T-cell (primary cell): ENCODE data around the gene INHBC. TPM values are rescaled to one million over a fixed set of nuclear protein-coding genes. Genes with fewer than 3 reads are reported as not detected.

Source experiments
- ATAC-seq, 4 experiments: fragments of 200-7000 bp in 3 of 4; fragments of 150-1000 bp in 1 of 4; cut with Tn5 transposase; replicated peaks in 1 of 4; 1 replicate in 3 of 4; 2 replicates in 1 of 4; pipeline ENCODE4 v1.10.0; 2021; ENCODE audit warnings: moderate library complexity in 3 of 4, mild to moderate bottlenecking in 2 of 4, moderate number of reproducible peaks in 1 of 4
- CTCF ChIA-PET, 2 donors: fragments of 300-600 bp; sonication (Branson Sonifier 250); formaldehyde crosslinking; loops; one replicate each; lab custom pipeline; 2022; ENCODE audit warnings: antibody characterized with exemption in 2 of 2; lab: Charles Lee
- POLR2A ChIA-PET, 2 donors: fragments of 300-600 bp; sonication (Branson Sonifier 250); formaldehyde crosslinking; loops; one replicate each; lab custom pipeline; 2022; ENCODE audit warnings: antibody characterized with exemption in 2 of 2; lab: Charles Lee
- DNase-seq, 35 experiments: peaks; one replicate each; pipeline versions ENCODE4 v3.0.0 to v3.0.0-alpha.2; 2013 to 2023
- H3K27ac ChIP-seq: one replicate; pipeline ENCODE4 v1.5.1; 2013; ENCODE audit warnings: low read length
- H3K27me3 ChIP-seq, 2 experiments: replicated peaks in 1 of 2; 1 replicate in 1 of 2; 2 replicates in 1 of 2; pipeline versions ENCODE4 v1.6.1 to v1.7.0; 2013; ENCODE audit warnings: low read length in 1 of 2, mixed read lengths in 1 of 2; ENCODE audit not compliant: control insufficient read depth in 2 of 2, insufficient read depth in 2 of 2; ENCODE audit errors: extremely low read depth in 1 of 2
- H3K36me3 ChIP-seq, 2 donors: 1 replicate in 1 of 2; 2 replicates in 1 of 2; pipeline versions ENCODE4 v1.6.1 to v1.7.0; 2013; ENCODE audit warnings: low read length in 1 of 2; ENCODE audit not compliant: control insufficient read depth in 2 of 2, insufficient read depth in 1 of 2; ENCODE audit errors: extremely low read depth in 1 of 2
- H3K4me1 ChIP-seq, 2 experiments: 1 replicate in 1 of 2; 2 replicates in 1 of 2; pipeline versions ENCODE4 v1.6.1 to v1.7.0; 2013; ENCODE audit warnings: low read length in 2 of 2, mixed read lengths in 1 of 2; ENCODE audit not compliant: insufficient read depth in 2 of 2, control insufficient read depth in 1 of 2; ENCODE audit errors: extremely low read depth in 1 of 2
- H3K4me3 ChIP-seq, 2 donors: 1 replicate in 1 of 2; 2 replicates in 1 of 2; pipeline versions ENCODE4 v1.5.1 to v1.7.0; 2013; ENCODE audit warnings: mild to moderate bottlenecking in 2 of 2, low read length in 1 of 2, moderate library complexity in 1 of 2; ENCODE audit not compliant: control insufficient read depth in 1 of 2; ENCODE audit errors: extremely low read depth in 1 of 2
- H3K9me3 ChIP-seq: 2 replicates; pipeline ENCODE4 v1.7.0; 2013
- H3K27ac Mint-ChIP-seq, 2 donors: one replicate each; pipeline ENCODE4 v1.8.0; 2020 to 2021; ENCODE audit warnings: mild to moderate bottlenecking in 2 of 2, mixed read lengths in 2 of 2
- H3K27me3 Mint-ChIP-seq, 2 donors: one replicate each; pipeline ENCODE4 v1.8.0; 2021 to 2022; ENCODE audit warnings: mixed read lengths in 2 of 2
- H3K36me3 Mint-ChIP-seq: one replicate; pipeline ENCODE4 v1.8.0; 2021; ENCODE audit warnings: mixed read lengths
- H3K4me1 Mint-ChIP-seq, 3 donors: one replicate each; pipeline ENCODE4 v1.8.0; 2020 to 2022; ENCODE audit warnings: mixed read lengths in 3 of 3, mild to moderate bottlenecking in 1 of 3
- H3K4me3 Mint-ChIP-seq, 3 donors: one replicate each; pipeline ENCODE4 v1.8.0; 2020 to 2022; ENCODE audit warnings: mild to moderate bottlenecking in 3 of 3, mixed read lengths in 3 of 3, moderate library complexity in 3 of 3
- H3K9me3 Mint-ChIP-seq, 3 donors: one replicate each; pipeline ENCODE4 v1.8.0; 2020 to 2022; ENCODE audit warnings: mixed read lengths in 3 of 3
- WGBS: methylation state at CpG from one replicate; pipeline ENCODE4 v1.1.5; 2013; ENCODE audit warnings: missing lambda C conversion rate; ENCODE audit not compliant: insufficient coverage; 5-methylcytosine and 5-hydroxymethylcytosine counted together
- total RNA-seq, 35 experiments: library from RNA in 6 of 35; stranded (reverse) in 6 of 35; fragments of 120-200 nt in 1 of 35; gene quantifications; one replicate each; pipeline versions ENCODE4 v1.2.1 to v1.2.4 and lab custom pipeline; 2013 to 2026

INHBC gene
- total RNA-seq, 5 donors from 2014 or later (not counting 1 experiment from before 2014, with no cell fraction given): 0.13 to 0.23 (median 0.18) TPM; not detected in 2

GRCh38 chr12:57470970-57471656 is 36.5 kb downstream of the INHBC start:
- Mint-ChIP-seq H3K4me3 (no peak overlapping the region), H3K27me3 (no peaks in the 10 kb centered on the region), H3K4me1 (peaks cover 41 to 52% (median 45%) of the 10 kb centered on the region in 3 donors), H3K27ac (peak overlapping the region in 1 of 2 donors; percentile 61), H3K36me3 (peaks cover 57% of the 10 kb centered on the region), H3K9me3 (no peaks in the 10 kb centered on the region)
- ATAC-seq (no peak), DNase-seq (no peak)
- Histone ChIP-seq H3K27me3 (no peaks in the 10 kb centered on the region), H3K36me3 (peaks cover 24 to 71% of the 10 kb centered on the region in 2 donors), H3K4me1 (peaks cover 3 to 57% of the 10 kb centered on the region in 2 experiments), H3K27ac (no peak overlapping the region), H3K4me3 (no peak overlapping the region), H3K9me3 (no peaks in the 10 kb centered on the region)
- ChIA-PET CTCF (interaction anchor here (0.5 to 1.3 kb wide), 2 partner anchors 12 to 112 kb away, joined by 3 to 6 read pairs; no protein-coding TSS in a partner anchor), POLR2A (interaction anchor here in 1 of 2 donors (0.5 to 0.6 kb wide), 2 partner anchors 22 to 361 kb away, joined by 3 read pairs; no protein-coding TSS in a partner anchor)
- 93% methylated on average over 2 of the region's 4 CpGs for WGBS

- DNase-seq (no peak), ATAC-seq (no peak)
- Histone ChIP-seq H3K4me1 (peaks cover 3 to 62% of the 10 kb centered on the region in 2 experiments), H3K4me3 (no peak overlapping the region), H3K27me3 (no peaks in the 10 kb centered on the region), H3K27ac (no peak overlapping the region), H3K9me3 (no peaks in the 10 kb centered on the region), H3K36me3 (peaks cover 24 to 71% of the 10 kb centered on the region in 2 donors)
- POLR2A ChIA-PET: interaction anchor here in 1 of 2 donors (0.6 to 0.8 kb wide), 2 partner anchors 22 to 46 kb away, joined by 3 read pairs; no protein-coding TSS in a partner anchor
- Mint-ChIP-seq H3K36me3 (peaks cover 60% of the 10 kb centered on the region), H3K4me3 (no peak overlapping the region), H3K27me3 (no peaks in the 10 kb centered on the region), H3K9me3 (no peaks in the 10 kb centered on the region), H3K4me1 (peaks cover 43 to 57% (median 50%) of the 10 kb centered on the region in 3 donors), H3K27ac (peak overlapping the region; percentile 66 to 89)
- CTCF ChIA-PET: interaction anchor here in 1 of 2 donors (1.3 kb wide), 1 partner anchor 13 kb away, joined by 6 read pairs; no protein-coding TSS in a partner anchor
- WGBS: 100% methylated on average over 2 of the region's 3 CpGs
Measured at GRCh38 chr12:57471661-57472060, 37.1 kb downstream of the INHBC start.

GRCh38 chr12:57472391-57472790 is 37.8 kb downstream of the INHBC start:
- Mint-ChIP-seq H3K27ac (peak overlapping the region; percentile 66 to 89), H3K4me3 (no peak overlapping the region), H3K27me3 (no peaks in the 10 kb centered on the region), H3K36me3 (peaks cover 58% of the 10 kb centered on the region), H3K4me1 (peaks cover 40 to 65% (median 57%) of the 10 kb centered on the region in 3 donors), H3K9me3 (no peaks in the 10 kb centered on the region)
- ChIA-PET CTCF (interaction anchor here in 1 of 2 donors (1.3 kb wide), 1 partner anchor 14 kb away, joined by 6 read pairs; no protein-coding TSS in a partner anchor), POLR2A (interaction anchor here in 1 of 2 donors (0.8 kb wide), 1 partner anchor 45 kb away, joined by 3 read pairs; no protein-coding TSS in a partner anchor)
- Histone ChIP-seq H3K9me3 (no peaks in the 10 kb centered on the region), H3K36me3 (peaks cover 24 to 71% of the 10 kb centered on the region in 2 donors), H3K27me3 (no peaks in the 10 kb centered on the region), H3K4me3 (no peak overlapping the region), H3K27ac (no peak overlapping the region), H3K4me1 (peaks cover 3 to 68% of the 10 kb centered on the region in 2 experiments)
- no peak for DNase-seq
- ATAC-seq: no peak
- no CpG with 5 or more reads among the region's 3 CpGs for WGBS

- peaks cover 24 to 66% of the 10 kb centered on the region in 2 donors for H3K36me3 ChIP-seq
- peaks cover 8 to 78% of the 10 kb centered on the region in 2 experiments for H3K4me1 ChIP-seq
- Mint-ChIP-seq H3K27me3 (no peaks in the 10 kb centered on the region), H3K36me3 (peaks cover 48% of the 10 kb centered on the region), H3K4me3 (peak overlapping the region in 1 of 3 donors; percentile 79), H3K27ac (peak overlapping the region; percentile 64 to 89), H3K4me1 (peaks cover 46 to 75% (median 64%) of the 10 kb centered on the region in 3 donors), H3K9me3 (no peaks in the 10 kb centered on the region)
- DNase-seq: no peak
- POLR2A ChIA-PET: interaction anchor here in 1 of 2 donors (0.6 kb wide), 1 partner anchor 250 kb away, joined by 3 read pairs; no protein-coding TSS in a partner anchor
- CTCF ChIA-PET: no interaction called here
- no peak for ATAC-seq
- WGBS: 100% methylated on average over 1 of the region's 3 CpGs
- H3K4me3 ChIP-seq: no peak overlapping the region
- no peaks in the 10 kb centered on the region for H3K27me3 ChIP-seq
- H3K27ac ChIP-seq: no peak overlapping the region
- H3K9me3 ChIP-seq: no peaks in the 10 kb centered on the region
Measured at GRCh38 chr12:57473392-57473791, 38.8 kb downstream of the INHBC start.

- WGBS: no CpG with 5 or more reads among the region's 5 CpGs
- Histone ChIP-seq H3K27ac (no peak overlapping the region), H3K36me3 (peaks cover 20 to 65% of the 10 kb centered on the region in 2 donors), H3K27me3 (no peaks in the 10 kb centered on the region), H3K9me3 (no peaks in the 10 kb centered on the region), H3K4me3 (no peak overlapping the region), H3K4me1 (peaks cover 13 to 82% of the 10 kb centered on the region in 2 experiments)
- Mint-ChIP-seq H3K4me3 (peak overlapping the region; percentile 62 to 79 (median 67)), H3K36me3 (peaks cover 47% of the 10 kb centered on the region), H3K27me3 (no peaks in the 10 kb centered on the region), H3K4me1 (peaks cover 51 to 78% (median 69%) of the 10 kb centered on the region in 3 donors), H3K9me3 (no peaks in the 10 kb centered on the region), H3K27ac (peak overlapping the region; percentile 78 to 89)
- DNase-seq (no peak), ATAC-seq (no peak)
- CTCF ChIA-PET: interaction anchor here in 1 of 2 donors (1.3 kb wide), 1 partner anchor 30 kb away, joined by 4 read pairs; no protein-coding TSS in a partner anchor
- POLR2A ChIA-PET: interaction anchor here in 1 of 2 donors (0.6 kb wide), 1 partner anchor 251 kb away, joined by 3 read pairs; no protein-coding TSS in a partner anchor
Measured at GRCh38 chr12:57473886-57474285, 39.3 kb downstream of the INHBC start.

- Mint-ChIP-seq H3K27me3 (no peaks in the 10 kb centered on the region), H3K9me3 (no peaks in the 10 kb centered on the region), H3K27ac (peak overlapping the region; percentile 78 to 89), H3K36me3 (peaks cover 43% of the 10 kb centered on the region), H3K4me1 (peaks cover 54 to 80% (median 74%) of the 10 kb centered on the region in 3 donors), H3K4me3 (peak overlapping the region; percentile 62 to 79 (median 67))
- ATAC-seq: no peak
- no peak for DNase-seq
- POLR2A ChIA-PET: interaction anchor here (0.5 to 1.2 kb wide), 4 partner anchors 9 to 729 kb away, joined by 4 to 8 read pairs (median 4); no protein-coding TSS in a partner anchor
- Histone ChIP-seq H3K4me3 (no peak overlapping the region), H3K36me3 (peaks cover 16 to 59% of the 10 kb centered on the region in 2 donors), H3K9me3 (no peaks in the 10 kb centered on the region), H3K27ac (peak overlapping the region; percentile 7), H3K4me1 (peaks cover 18 to 88% of the 10 kb centered on the region in 2 experiments), H3K27me3 (no peaks in the 10 kb centered on the region)
- WGBS: 100% methylated on average over 3 of the region's 8 CpGs
- CTCF ChIA-PET: interaction anchor here in 1 of 2 donors (0.6 to 1.3 kb wide), 4 partner anchors 14 to 54 kb away, joined by 3 to 5 read pairs (median 4); no protein-coding TSS in a partner anchor
Measured at GRCh38 chr12:57474430-57474829, 39.8 kb downstream of the INHBC start.
